Activated T-cell treated with anti-CD3 and anti-CD28 coated beads for 48 hours (primary cell): ENCODE measurements around the gene FOXE1.

Experiments
- DNase-seq: peaks from one replicate; pipeline ENCODE4 v3.0.0-alpha.2; 2020; ENCODE audit warnings: low read depth

The FOXE1 gene

GRCh38 chr9:97848480-97849237 lies 4.4 kb upstream of the FOXE1 start:
- DNase-seq: no peak

- no peak for DNase-seq
Observed at GRCh38 chr9:97849980-97850379, 3.0 kb upstream of the FOXE1 start.

DNA sequence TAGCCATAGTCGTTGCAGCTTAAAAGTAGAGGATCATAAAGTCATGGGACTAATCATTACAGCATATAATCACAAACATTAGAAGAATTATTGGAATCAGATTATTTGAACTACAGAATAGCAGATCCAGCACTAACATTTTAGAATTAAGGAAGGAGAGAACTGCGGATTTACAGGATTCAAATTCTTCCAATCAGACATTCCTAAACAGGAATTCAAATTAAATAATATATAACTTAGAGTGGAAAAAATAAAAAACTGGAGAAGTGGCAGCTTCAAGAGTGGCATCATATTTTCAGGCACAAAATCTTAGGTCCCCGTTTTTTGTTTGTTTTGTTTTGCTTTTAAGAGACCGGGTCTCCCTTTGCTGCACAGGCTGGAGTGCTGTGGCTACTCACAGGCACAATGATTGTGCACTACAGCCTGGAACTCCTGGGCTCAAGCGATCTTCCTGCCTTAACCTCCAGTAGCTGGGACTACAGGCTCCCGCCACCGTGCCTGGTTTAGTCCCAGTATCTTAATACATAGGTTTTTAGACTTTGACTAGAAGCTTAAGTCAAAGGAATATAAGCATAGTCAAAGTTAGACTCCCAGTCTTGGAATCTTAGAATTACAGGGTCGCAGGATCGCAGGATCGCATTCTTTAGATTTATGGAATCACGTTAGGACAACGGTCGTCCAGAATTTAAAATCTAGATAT lies 2.1 kb upstream of the FOXE1 start:
- no peak for DNase-seq

GRCh38 chr9:97851446-97851883 lies 1.6 kb upstream of the FOXE1 start:
- DNase-seq: no peak

DNA sequence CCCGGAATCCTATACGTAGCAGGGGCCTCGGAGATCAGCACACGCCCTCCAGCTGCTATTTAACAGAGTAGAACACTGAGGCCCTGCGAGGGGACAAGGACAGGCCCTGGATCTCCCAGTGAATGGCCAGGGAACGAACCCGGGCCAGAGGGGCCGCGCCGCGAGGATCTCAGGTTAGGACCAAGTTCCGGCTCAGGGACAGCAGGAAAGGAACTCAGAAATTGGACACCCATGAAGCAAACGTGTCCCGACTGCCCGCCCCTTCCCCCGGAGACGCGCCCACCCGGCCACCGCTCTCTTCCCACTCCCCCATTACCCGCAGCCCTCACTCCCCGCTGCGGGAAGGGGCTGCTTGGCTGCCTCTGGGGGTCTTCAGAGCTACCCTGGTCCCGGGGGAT lies 1.0 kb upstream of the FOXE1 start:
- no peak for DNase-seq

- no peak for DNase-seq
Observed at GRCh38 chr9:97852399-97853055, 499 bp upstream of the FOXE1 start.

- peak; percentile 70 for DNase-seq
Observed at GRCh38 chr9:97853844-97854695, 1.0 kb downstream of the FOXE1 start.

GRCh38 chr9:97854696-97855485 lies 1.9 kb downstream of the FOXE1 start:
- DNase-seq: no peak

DNA sequence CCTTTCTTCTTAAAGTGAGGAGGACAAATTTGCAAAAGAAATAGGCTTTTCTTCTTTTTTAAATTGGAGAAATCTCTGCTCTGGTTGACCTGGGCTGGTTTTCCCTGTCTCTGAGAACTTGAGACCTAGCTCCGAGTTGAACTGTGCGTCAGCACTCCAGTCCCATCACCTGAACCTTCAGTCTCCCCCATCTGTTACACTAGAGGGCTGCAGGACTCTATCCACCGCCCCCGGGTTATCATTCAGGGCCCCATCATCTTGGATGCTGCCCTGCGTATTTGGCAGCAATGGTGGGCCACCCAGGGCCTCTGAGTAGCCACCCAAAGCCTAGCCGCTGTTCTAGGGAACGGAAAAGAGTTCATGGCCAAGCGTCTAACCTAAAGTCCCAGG lies 2.5 kb downstream of the FOXE1 start:
- DNase-seq: no peak

DNA sequence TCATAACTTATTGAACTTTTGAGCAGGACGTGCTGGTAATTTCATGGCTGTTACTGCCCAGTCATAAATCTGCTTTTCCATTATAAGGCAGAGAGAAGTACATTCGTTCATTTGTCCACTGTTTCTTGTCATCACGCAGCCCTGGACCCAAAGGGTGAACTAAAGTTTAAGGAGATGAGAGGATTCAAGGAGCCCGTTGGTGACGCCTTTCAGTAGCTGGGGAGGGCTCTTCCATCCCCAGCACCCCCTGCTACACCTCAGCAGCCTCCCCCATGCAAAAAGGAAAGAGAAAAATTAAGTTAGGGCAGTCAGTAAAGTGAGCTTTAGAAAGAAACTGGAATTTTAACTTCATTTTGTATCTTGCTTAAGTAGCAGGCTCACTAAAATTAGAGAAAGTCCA lies 2.9 kb downstream of the FOXE1 start:
- DNase-seq: no peak

DNA sequence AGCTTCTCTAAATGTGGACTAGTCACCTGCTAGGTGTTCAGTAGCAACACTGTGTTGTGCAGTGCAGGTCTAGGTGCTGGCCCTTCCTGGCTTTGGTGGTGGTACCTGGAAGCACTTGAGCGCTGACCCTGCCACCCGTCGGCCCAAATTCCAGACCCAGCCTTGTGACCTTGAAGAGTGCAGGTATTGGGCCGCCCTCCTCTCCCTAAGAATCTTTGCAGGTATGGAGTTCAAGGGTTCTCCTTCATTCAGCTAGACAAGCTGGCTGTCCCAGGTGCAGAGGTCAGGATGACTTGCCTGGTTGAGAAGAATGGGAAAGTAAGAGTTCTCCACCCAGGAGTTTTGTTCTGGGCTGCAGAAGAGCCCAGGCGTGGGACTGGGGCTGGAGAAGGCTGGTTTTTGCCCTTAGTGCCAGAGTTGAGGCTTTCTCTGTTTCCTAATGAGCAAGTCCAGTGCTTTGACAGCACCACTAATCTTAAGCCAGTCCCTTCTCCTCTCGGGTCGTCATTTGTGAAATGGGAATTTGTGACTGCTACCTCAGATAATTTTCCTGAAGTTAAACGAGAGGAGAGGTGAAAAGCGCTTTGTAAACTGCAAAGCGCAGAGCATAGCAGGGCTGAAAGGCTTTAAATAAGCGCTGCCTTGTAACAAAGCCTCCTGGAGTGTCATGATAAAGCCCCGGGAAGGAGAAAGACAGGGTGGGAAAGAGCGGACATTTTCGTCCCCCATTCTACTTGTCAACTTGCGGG lies 4.0 kb downstream of the FOXE1 start:
- no peak for DNase-seq

DNA sequence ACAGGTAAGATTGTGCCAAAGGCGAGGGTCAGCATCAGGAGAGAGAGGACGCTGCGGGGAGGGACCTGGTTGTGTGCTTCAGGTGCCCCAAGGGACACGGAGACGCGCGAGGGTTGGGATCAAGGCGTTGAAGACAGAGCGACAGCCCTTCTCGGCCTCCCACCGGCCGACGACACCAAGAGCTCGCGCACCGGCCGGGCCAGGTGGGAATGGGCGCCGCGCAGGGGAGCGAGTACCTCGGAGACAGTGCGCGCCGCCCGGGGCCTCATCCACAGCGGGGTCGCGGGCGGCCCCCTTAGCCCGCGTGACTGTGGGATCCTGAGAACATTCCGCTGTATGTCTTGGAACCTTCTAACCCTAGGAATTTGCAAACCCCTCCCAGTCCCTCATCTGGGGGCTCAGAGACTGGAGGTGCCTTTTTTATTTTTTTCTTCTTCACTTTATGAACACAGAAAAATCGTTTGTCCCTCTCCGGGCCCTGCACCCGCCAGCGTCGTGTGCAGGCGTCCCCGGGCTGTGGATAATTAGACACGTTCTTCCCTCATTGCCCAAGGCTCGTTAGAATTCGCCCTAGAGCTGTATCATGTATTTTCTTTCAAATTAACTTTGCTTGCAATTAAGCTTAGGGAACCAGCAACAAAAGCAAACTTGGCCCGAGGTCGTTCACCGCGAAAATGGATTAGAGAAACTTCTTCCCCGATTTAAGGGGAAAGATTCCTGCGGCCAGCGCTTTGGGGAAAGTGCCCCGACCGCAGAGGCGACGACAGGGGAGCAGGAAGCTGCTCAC lies 4.8 kb downstream of the FOXE1 start:
- DNase-seq: no peak

DNA sequence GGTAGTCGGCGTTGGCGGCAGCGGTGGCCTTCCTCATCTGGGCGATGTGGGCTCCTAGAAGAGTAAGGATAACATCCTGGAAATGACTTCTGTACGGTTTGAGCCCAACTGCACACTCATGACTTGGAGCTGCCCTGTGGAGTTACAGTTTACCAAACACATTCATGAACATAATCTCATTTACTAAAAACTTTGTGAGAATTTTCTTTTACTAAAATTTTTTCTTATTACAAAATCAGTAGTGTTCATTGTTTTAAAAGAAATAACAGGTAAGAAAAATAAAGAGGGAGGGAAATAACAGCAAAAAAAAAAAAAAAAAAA lies 5.3 kb downstream of the FOXE1 start:
- no peak for DNase-seq

GRCh38 chr9:97858826-97859225 lies 5.8 kb downstream of the FOXE1 start:
- DNase-seq: no peak

- DNase-seq: no peak
Observed at GRCh38 chr9:97859346-97859745, 6.3 kb downstream of the FOXE1 start.

DNA sequence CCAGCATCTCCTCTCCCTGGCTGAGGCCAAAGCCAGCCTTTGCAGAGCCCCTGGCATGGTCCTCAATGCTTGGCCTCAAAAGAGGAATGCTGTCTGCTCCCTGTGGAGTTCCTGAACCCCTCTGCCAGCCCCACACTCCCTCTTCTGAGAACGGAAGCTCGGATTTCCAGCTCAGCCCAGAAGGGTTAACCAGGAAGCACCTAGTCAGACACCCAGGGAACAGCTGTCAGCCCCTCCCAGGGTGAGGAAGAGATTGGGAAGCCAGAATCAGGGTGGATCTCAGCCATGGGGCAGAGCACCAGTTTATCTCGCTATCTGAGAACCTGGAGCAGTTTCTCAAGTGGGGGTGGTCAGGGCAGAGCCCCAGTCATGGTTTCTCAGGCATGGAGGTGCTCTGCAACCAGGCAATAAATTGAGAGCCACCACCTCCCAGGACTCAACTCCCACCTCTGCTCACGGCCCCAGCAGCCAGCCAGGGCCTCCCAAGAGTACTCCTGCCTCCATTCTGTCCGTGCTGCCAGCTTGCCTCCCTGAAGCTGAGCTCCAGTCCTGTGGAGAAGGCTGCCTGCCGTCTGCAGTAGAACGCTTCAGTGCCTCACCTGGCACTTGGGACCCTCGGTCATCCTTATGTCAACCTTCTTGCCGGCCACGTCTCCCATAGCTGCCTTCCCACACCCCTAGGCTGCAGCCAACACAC lies 7.6 kb downstream of the FOXE1 start:
- DNase-seq: no peak

GRCh38 chr9:97861148-97861475 lies 8.1 kb downstream of the FOXE1 start:
- DNase-seq: no peak

- DNase-seq: no peak
Observed at GRCh38 chr9:97863314-97863713, 10.3 kb downstream of the FOXE1 start.

DNA sequence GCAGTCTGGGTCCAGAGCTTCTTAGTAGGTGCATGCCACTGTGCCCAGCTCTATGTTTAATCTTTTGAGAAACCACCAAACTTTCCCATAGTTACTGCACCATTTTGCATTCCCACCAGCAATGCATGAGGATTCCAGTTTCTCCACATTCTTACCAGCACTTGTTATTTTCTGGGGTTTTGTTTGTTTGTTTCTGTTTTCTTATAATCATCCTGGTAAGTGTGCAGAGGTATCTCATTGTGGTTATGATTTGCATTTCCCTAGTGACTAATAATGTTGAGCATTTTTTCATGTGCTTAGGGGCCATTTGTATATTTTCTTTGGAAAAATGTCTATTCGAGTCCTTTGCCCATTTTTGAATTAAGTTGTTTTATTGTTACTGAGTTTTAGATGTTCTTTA lies 11.4 kb downstream of the FOXE1 start:
- DNase-seq: no peak

DNA sequence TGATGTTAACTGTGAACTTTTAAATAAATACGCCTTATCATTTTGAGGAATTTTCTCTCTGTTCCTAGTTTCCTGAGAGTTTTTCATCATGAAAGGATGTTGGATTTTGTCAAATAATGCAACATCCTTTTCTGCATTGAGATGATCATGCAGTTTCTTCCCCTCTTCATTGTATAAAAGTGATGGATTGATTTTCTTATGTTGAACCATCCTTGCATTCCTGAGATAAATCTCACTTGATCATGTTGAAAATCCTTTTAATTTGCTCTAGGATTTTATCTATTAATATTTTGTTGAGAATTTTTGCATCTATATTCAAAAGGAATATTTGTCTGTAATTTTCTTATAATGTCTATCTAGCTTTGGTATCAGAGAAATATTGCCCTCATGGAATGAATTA lies 13.3 kb downstream of the FOXE1 start:
- no peak for DNase-seq
